Ovary (tissue), 10 donors: Measurements from ENCODE around the gene RBPJL. TPM values are rescaled to one million over a fixed set of nuclear protein-coding genes. Genes with fewer than 3 reads are reported as not detected.

Source experiments
- DNase-seq, 5 donors: peaks; one replicate each; pipeline ENCODE4 v3.0.0-alpha.2; 2019 to 2020
- H3K27ac ChIP-seq, 2 donors: fragments of 200-600 bp; one replicate each; pipeline versions ENCODE4 v1.5.1 to v1.8.0; 2019 to 2022
- H3K27me3 ChIP-seq: fragments of 200-600 bp; one replicate; pipeline ENCODE4 v1.8.0; 2022
- H3K36me3 ChIP-seq: fragments of 200-600 bp; sonication (generic); one replicate; pipeline ENCODE4 v1.5.1; 2019
- H3K4me1 ChIP-seq: one replicate; pipeline ENCODE4 v1.8.1; 2013; ENCODE audit warnings: mild to moderate bottlenecking, moderate library complexity; ENCODE audit not compliant: insufficient read depth
- H3K4me3 ChIP-seq: fragments of 200-600 bp; sonication (generic); one replicate; pipeline ENCODE4 v1.5.1; 2017
- H3K9me3 ChIP-seq, 2 donors: fragments of 200-600 bp in 1 of 2; sonication (generic) in 1 of 2; one replicate each; pipeline versions ENCODE4 v1.5.1 to v1.8.1; 2013 to 2019; ENCODE audit warnings: mild to moderate bottlenecking in 1 of 2, moderate library complexity in 1 of 2
- EP300 ChIP-seq: sonication (generic); formaldehyde crosslinking; IDR thresholded peaks from one replicate; pipeline ENCODE4 v1.6.1; 2017; ENCODE audit warnings: antibody characterized with exemption
- POLR2A ChIP-seq: fragments of 450-650 bp; IDR thresholded peaks from one replicate; pipeline ENCODE4 v1.6.1; 2017; ENCODE audit warnings: antibody characterized with exemption, mild to moderate bottlenecking, moderate library complexity
- WGBS, 3 donors: extraction: QIAGEN DNeasy Blood & Tissue Kit in 1 of 3; methylation state at CpG; one replicate each; pipeline versions ENCODE4 v1.1.5 to v1.1.7; 2013 to 2017; 5-methylcytosine and 5-hydroxymethylcytosine counted together
- intact Hi-C, 4 donors: fragments of 100-400 bp; cut with DNase I; formaldehyde crosslinking; loops; one replicate each; pipeline versions ENCODE4 v1.11.0 to v1.15.1; 2022 to 2023
- long read RNA-seq, 3 donors: library from polyadenylated mRNA in 2 of 3; unstranded in 2 of 3; transcript quantifications; one replicate each; pipeline ENCODE4 v2.0.0 and lab custom pipeline, GENCODE V29; 2021 to 2026
- polyA plus RNA-seq, 2 donors: library from polyadenylated mRNA; stranded (reverse); fragments of 200-250 nt in 1 of 2; fragments of 350-450 nt in 1 of 2; fragmentation: Illumina TruSeq in 1 of 2; extraction: RNeasy Lipid Tissue Mini Kit (QIAGEN cat#74804) in 1 of 2; gene quantifications; one replicate each; pipeline ENCODE4 v1.2.3, GENCODE V29; 2013 to 2014
- total RNA-seq, 7 donors: library from RNA; depleted of rRNA in 2 of 7; stranded (reverse); fragments of >200 nt in 2 of 7; fragmentation: NEBNext Ultra II Directional in 3 of 7; extraction: Animal tissue kit (Norgen Biotek cat#: 25700) in 3 of 7; gene quantifications; one replicate each; pipeline versions ENCODE4 v1.1.0 to v1.2.4, GENCODE V29; 2016 to 2023
- TF ChIP-seq, protein P1 (sequence below), 3 donors: fragments of 450-650 bp in 2 of 3; fragments of 200-600 bp in 1 of 3; IDR thresholded peaks; one replicate each; pipeline versions ENCODE4 v1.5.1 to v1.8.0; 2016 to 2022; ENCODE audit warnings: antibody characterized with exemption in 3 of 3, mild to moderate bottlenecking in 1 of 3
- donor health status: DM: no; HTN: no; CAD: no; lungs with moderate emphysema.
- donor health status: DM: no; HTN: no; CAD: no.
- donor health status: Bipolar disorder and iron deficiency.
- donor health status: DM: yes; HTN: yes; CAD: no.
- donor health status: DM: no; HTN: no; CAD: no.
- donor health status: DM: yes; HTN: yes; CAD: no.

RBPJL gene
- total RNA-seq (under 1 TPM in 2 of 7 donors, not detected in 5; 0.36 to 0.38 TPM), polyA plus RNA-seq (not detected)
- long read RNA-seq, donor 1, result 0 reads
- long read RNA-seq, donor 2, result 0 reads
- long read RNA-seq, donor 3, result 0 reads

DNA sequence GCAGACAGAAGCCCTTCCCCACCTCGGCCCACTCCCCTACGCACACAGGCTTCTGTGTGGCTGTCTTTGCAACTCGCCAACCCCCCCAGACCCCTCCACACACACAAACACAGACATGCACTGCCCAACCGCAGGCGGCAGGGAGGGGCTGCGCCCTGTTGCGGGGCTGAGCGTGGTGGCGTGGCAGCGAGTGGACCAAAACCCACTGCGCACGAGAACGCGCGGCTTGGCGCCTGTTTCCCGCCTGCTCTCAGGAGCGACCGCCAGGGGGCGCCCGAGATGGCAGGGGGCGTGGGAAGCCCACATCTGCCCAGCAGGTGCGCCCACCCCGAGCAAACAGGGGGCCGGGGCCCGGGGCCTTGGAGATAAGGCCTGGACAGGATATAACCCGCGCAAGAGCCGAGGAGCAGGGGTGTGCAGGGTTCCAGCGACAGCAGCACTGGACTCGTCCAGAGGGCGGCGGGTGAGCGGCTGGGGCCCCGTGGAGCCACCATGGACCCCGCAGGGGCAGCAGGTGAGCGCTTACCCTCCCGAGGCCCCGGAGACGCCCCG lies at the start of gene RBPJL:
Gene RBPJL, plus strand, starts transcription at position 410 of the 552 bp plus-strand sequence. Its CDS starts 83 bp downstream, at position 493.
- H3K4me3 ChIP-seq, result no peak within 1 kb of the TSS
- TF ChIP-seq POLR2A, result no peak
- TF ChIP-seq, protein P1, sequence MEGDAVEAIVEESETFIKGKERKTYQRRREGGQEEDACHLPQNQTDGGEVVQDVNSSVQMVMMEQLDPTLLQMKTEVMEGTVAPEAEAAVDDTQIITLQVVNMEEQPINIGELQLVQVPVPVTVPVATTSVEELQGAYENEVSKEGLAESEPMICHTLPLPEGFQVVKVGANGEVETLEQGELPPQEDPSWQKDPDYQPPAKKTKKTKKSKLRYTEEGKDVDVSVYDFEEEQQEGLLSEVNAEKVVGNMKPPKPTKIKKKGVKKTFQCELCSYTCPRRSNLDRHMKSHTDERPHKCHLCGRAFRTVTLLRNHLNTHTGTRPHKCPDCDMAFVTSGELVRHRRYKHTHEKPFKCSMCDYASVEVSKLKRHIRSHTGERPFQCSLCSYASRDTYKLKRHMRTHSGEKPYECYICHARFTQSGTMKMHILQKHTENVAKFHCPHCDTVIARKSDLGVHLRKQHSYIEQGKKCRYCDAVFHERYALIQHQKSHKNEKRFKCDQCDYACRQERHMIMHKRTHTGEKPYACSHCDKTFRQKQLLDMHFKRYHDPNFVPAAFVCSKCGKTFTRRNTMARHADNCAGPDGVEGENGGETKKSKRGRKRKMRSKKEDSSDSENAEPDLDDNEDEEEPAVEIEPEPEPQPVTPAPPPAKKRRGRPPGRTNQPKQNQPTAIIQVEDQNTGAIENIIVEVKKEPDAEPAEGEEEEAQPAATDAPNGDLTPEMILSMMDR (IDR thresholded peaks at IDR 0.05), result peak; percentile 8 to 21 (median 10)
- intact Hi-C loops, result no loop called here
- H3K36me3 ChIP-seq, result no peaks in the 10 kb centered on the region
- H3K27ac ChIP-seq, result no peak within 1 kb of the TSS
- no peaks in the 10 kb centered on the region for H3K4me1 ChIP-seq
- no peaks in the 10 kb centered on the region for H3K27me3 ChIP-seq
- no peaks in the 10 kb centered on the region for H3K9me3 ChIP-seq
- DNase-seq, result no peak
- WGBS, 3 donors, result 14 to 32% (median 18%) methylated on average over 25 to 41 of the region's 41 CpGs

- no peak overlapping the region for H3K4me3 ChIP-seq
- intact Hi-C loops, result no loop called here
Measured at GRCh38 chr20:45257161-45257560, 49.5 kb upstream of the RBPJL start.

GRCh38 chr20:45257711-45258110 lies 48.9 kb upstream of the RBPJL start:
- intact Hi-C loops, result no loop called here
- TF ChIP-seq, protein P1 (IDR thresholded peaks at IDR 0.05), result no peak
- TF ChIP-seq POLR2A, result no peak
- no peak for TF ChIP-seq EP300
- no peaks in the 10 kb centered on the region for H3K36me3 ChIP-seq
- no peaks in the 10 kb centered on the region for H3K4me1 ChIP-seq
- no peaks in the 10 kb centered on the region for H3K9me3 ChIP-seq
- no peak overlapping the region for H3K4me3 ChIP-seq
- DNase-seq, result no peak
- no peak overlapping the region for H3K27ac ChIP-seq
- no peaks in the 10 kb centered on the region for H3K27me3 ChIP-seq
- 75 to 80% (median 77%) methylated on average over 7 of the region's 7 CpGs for WGBS, 3 donors

More at GRCh38 chr20:45257161-45257560, 49.5 kb upstream of the RBPJL start:
- 65 to 86% (median 84%) methylated on average over 3 of the region's 3 CpGs for WGBS, 3 donors
- Histone ChIP-seq H3K27ac (no peak overlapping the region), H3K9me3 (no peaks in the 10 kb centered on the region), H3K36me3 (no peaks in the 10 kb centered on the region), H3K27me3 (no peaks in the 10 kb centered on the region), H3K4me1 (no peaks in the 10 kb centered on the region)
- TF ChIP-seq POLR2A, result no peak
- TF ChIP-seq EP300, result no peak
- no peak for DNase-seq

GRCh38 chr20:45258259-45258658 lies 48.4 kb upstream of the RBPJL start:
- no peak for TF ChIP-seq POLR2A
- TF ChIP-seq, protein P1 (IDR thresholded peaks at IDR 0.05), result no peak
- TF ChIP-seq EP300, result no peak
- DNase-seq, result no peak
- Histone ChIP-seq H3K27me3 (no peaks in the 10 kb centered on the region), H3K4me1 (no peaks in the 10 kb centered on the region), H3K9me3 (no peaks in the 10 kb centered on the region), H3K36me3 (no peaks in the 10 kb centered on the region), H3K4me3 (no peak overlapping the region), H3K27ac (no peak overlapping the region)
- WGBS, 3 donors, result 86 to 89% (median 87%) methylated on average over 3 of the region's 3 CpGs
- intact Hi-C loops, result no loop called here

- Histone ChIP-seq H3K4me3 (no peak overlapping the region), H3K4me1 (no peaks in the 10 kb centered on the region), H3K27me3 (no peaks in the 10 kb centered on the region), H3K27ac (no peak overlapping the region), H3K9me3 (no peaks in the 10 kb centered on the region), H3K36me3 (no peaks in the 10 kb centered on the region)
- no peak for DNase-seq
- WGBS, 3 donors, result 26 to 34% (median 26%) methylated on average over 2 of the region's 2 CpGs
- TF ChIP-seq EP300, result no peak
- TF ChIP-seq, protein P1 (IDR thresholded peaks at IDR 0.05), result no peak
- TF ChIP-seq POLR2A, result no peak
- intact Hi-C loops, result no loop called here
Measured at GRCh38 chr20:45258664-45259063, 48.0 kb upstream of the RBPJL start.
